ENCODE measurements around the gene RTP5. TPM values are rescaled to one million over a fixed set of nuclear protein-coding genes. Genes with fewer than 3 reads are reported as not detected.
A peak's percentile ranks its signal among the peaks of the same experiment; 100 is the strongest.

Gene RTP5
- total RNA-seq, 2 donors from 2014 or later = not detected

DNA sequence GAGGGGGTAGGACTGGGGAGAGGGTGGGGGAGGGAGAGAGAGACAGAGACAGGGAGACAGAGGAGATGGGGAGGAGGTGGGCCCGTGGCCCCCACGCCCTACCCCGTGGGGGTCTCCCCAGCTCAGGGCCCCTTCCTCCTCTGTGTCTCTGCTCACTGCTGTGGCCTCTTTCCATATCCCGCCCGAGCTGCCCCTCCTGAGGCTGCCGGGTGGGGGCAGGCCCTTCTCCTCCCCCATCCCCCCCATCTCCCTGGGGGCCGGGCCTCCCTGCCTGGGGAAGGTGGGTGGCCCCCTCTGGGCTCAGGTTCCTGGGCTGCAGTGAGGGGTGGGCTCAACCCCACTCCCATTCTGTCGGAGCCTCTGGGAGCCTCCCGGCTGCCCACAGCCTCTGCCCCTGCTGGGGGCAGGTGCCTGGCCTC, 10.5 kb upstream of the RTP5 start:
- Mint-ChIP-seq H3K27me3 (ENCODE audit: insufficient read depth) (no peaks in the 10 kb centered on the region), H3K36me3 (ENCODE audit: low read depth) (no peaks in the 10 kb centered on the region), H3K4me1 (no peaks in the 10 kb centered on the region), H3K9me3 (peaks cover under 1% of the 10 kb centered on the region), H3K4me3 (no peak overlapping the region), H3K27ac (no peak overlapping the region)
- no peaks in the 10 kb centered on the region for H3K27me3 ChIP-seq (ENCODE audit: control insufficient read depth, insufficient read depth, low read length, poor library complexity, severe bottlenecking)
- H3K4me1 ChIP-seq (ENCODE audit: control insufficient read depth, insufficient read depth, low read length) = no peaks in the 10 kb centered on the region
- 74% methylated on average over 9 of the region's 9 CpGs; no CpG with 5 or more reads in 1 of the 2 experiments for WGBS, 2 experiments (ENCODE audit: insufficient coverage in 1 of 2, insufficient read length in 1 of 2)
- no peak for DNase-seq
- H3K9me3 ChIP-seq (ENCODE audit: control insufficient read depth, low read length) = no peaks in the 10 kb centered on the region
- H3K27ac ChIP-seq (ENCODE audit: low read depth, low read length) = no peak overlapping the region
- H3K4me3 ChIP-seq (ENCODE audit: low read length) = no peak overlapping the region
- TF ChIP-seq, protein P1, sequence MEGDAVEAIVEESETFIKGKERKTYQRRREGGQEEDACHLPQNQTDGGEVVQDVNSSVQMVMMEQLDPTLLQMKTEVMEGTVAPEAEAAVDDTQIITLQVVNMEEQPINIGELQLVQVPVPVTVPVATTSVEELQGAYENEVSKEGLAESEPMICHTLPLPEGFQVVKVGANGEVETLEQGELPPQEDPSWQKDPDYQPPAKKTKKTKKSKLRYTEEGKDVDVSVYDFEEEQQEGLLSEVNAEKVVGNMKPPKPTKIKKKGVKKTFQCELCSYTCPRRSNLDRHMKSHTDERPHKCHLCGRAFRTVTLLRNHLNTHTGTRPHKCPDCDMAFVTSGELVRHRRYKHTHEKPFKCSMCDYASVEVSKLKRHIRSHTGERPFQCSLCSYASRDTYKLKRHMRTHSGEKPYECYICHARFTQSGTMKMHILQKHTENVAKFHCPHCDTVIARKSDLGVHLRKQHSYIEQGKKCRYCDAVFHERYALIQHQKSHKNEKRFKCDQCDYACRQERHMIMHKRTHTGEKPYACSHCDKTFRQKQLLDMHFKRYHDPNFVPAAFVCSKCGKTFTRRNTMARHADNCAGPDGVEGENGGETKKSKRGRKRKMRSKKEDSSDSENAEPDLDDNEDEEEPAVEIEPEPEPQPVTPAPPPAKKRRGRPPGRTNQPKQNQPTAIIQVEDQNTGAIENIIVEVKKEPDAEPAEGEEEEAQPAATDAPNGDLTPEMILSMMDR (conservative IDR thresholded peaks at IDR 0.05) = no peak
- no peak overlapping the region for H3K9ac ChIP-seq (ENCODE audit: extremely low read depth, low read length, poor library complexity, severe bottlenecking)
- no peaks in the 10 kb centered on the region for H3K36me3 ChIP-seq (ENCODE audit: control insufficient read depth, insufficient read depth, low read length)

DNA sequence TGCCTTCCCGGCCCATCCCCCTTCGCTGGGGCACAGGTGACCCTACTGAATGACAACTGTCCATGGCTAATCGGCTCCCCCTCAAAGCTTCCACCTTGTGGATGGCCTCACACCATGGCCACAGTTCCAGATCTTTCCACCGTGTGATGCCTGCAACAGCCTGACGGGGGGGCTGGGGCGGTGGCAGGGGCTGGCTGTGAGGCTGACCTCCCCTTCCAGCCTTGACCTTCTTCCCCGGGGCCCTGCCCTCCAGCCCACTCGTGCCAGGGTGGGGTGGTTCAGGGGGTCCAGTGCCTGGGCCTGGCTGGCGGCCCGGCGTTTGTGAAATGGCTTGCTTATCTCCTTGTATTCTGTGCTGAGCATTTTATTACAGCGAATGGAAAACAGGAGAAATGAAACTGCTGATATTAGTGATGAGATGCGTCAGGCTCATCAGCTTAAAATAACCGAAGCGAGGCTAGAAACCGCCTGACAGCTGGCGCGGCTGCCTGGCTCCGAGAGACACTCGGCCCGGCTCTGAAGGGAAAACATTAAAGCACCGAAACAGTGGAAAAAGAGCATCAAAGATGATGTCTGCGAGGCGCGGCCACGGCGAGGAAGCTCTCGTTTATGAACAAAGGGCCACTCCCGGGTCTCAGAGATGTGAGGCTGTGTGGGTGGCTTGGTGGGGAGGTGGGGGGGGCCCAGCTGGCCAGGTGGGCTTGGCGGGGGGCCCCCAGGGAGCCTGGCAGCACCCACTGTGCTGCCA, 9.9 kb upstream of the RTP5 start:
- H3K9ac ChIP-seq (ENCODE audit: extremely low read depth, low read length, poor library complexity, severe bottlenecking) = no peak overlapping the region

DNA sequence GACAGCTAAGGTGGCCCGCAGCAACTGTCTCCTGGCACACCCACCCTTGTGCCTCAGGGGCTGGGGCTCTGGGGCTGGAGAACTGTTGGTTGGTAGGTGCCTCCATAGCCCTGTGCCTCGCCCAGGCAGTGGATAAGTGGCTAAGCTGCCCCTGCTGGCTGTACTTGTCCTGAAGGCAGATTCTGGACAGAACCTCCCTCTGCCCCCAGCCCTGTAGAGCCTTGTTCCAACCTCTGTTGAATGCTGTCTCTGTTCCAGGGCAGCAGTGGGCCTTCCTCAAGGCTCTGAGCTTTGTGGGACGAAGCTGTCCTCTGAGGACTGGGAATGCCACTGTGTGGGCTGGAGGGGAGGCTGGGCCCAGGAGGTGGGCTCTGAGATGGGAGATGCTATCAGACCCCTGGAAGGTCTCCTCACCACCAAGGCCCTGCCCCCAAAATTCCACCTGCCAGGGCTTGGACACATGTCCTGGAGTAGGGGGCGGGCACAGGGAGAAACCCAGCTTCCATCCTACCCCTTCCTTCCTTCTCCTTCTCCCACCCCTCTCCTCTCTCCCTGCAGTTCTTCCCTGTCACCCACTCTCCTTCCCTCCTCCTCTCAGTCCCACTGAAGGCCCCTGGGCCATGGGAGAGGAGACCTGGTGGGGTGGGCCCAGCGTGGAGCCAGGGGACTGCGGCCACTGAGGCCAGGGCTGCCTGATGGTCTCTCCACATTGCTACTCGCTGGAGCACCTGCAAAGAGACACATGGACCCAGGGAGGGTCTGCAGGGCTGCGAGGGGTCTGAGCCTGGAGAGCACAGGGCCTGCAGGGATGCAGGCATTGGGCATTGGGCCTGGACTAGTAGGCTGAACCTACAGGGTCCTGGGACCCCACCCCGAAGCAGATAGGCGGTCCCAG, 9.1 kb upstream of the RTP5 start:
- Histone ChIP-seq H3K4me1 (ENCODE audit: control insufficient read depth, insufficient read depth, low read length) (no peaks in the 10 kb centered on the region), H3K27ac (ENCODE audit: low read depth, low read length) (no peak overlapping the region), H3K9ac (ENCODE audit: extremely low read depth, low read length, poor library complexity, severe bottlenecking) (no peak overlapping the region), H3K27me3 (ENCODE audit: control insufficient read depth, insufficient read depth, low read length, poor library complexity, severe bottlenecking) (peaks cover under 1% of the 10 kb centered on the region), H3K4me3 (ENCODE audit: low read length) (no peak overlapping the region), H3K36me3 (ENCODE audit: control insufficient read depth, insufficient read depth, low read length) (no peaks in the 10 kb centered on the region), H3K9me3 (ENCODE audit: control insufficient read depth, low read length) (peaks cover 12% of the 10 kb centered on the region)
- peaks cover 7% of the 10 kb centered on the region for H3K9me3 Mint-ChIP-seq
- H3K4me1 Mint-ChIP-seq = no peaks in the 10 kb centered on the region
- no peaks in the 10 kb centered on the region for H3K27me3 Mint-ChIP-seq (ENCODE audit: insufficient read depth)
- WGBS, 2 experiments (ENCODE audit: insufficient coverage in 1 of 2, insufficient read length in 1 of 2) = 86 to 100% methylated on average over 1 to 10 of the region's 10 CpGs
- H3K36me3 Mint-ChIP-seq (ENCODE audit: low read depth) = no peaks in the 10 kb centered on the region
- TF ChIP-seq, protein P1 (conservative IDR thresholded peaks at IDR 0.05) = no peak
- no peak for DNase-seq
- no peak overlapping the region for H3K4me3 Mint-ChIP-seq
- no peak overlapping the region for H3K27ac Mint-ChIP-seq

More for the DNA sequence above, 9.9 kb upstream of the RTP5 start:
- TF ChIP-seq, protein P1 (conservative IDR thresholded peaks at IDR 0.05) = peak; percentile 37
- H3K4me3 Mint-ChIP-seq = no peak overlapping the region
- WGBS, 2 experiments (ENCODE audit: insufficient coverage in 1 of 2, insufficient read length in 1 of 2) = 87 to 93% methylated on average over 15 to 30 of the region's 30 CpGs
- no peaks in the 10 kb centered on the region for H3K27me3 ChIP-seq (ENCODE audit: control insufficient read depth, insufficient read depth, low read length, poor library complexity, severe bottlenecking)
- no peaks in the 10 kb centered on the region for H3K36me3 Mint-ChIP-seq (ENCODE audit: low read depth)
- no peaks in the 10 kb centered on the region for H3K36me3 ChIP-seq (ENCODE audit: control insufficient read depth, insufficient read depth, low read length)
- H3K4me3 ChIP-seq (ENCODE audit: low read length) = no peak overlapping the region
- H3K9me3 ChIP-seq (ENCODE audit: control insufficient read depth, low read length) = peaks cover 6% of the 10 kb centered on the region
- DNase-seq = peak; percentile 37
- peaks cover 6% of the 10 kb centered on the region for H3K9me3 Mint-ChIP-seq
- H3K27me3 Mint-ChIP-seq (ENCODE audit: insufficient read depth) = no peaks in the 10 kb centered on the region
- no peak overlapping the region for H3K27ac Mint-ChIP-seq
- H3K27ac ChIP-seq (ENCODE audit: low read depth, low read length) = peak overlapping the region; percentile 44
- no peaks in the 10 kb centered on the region for H3K4me1 ChIP-seq (ENCODE audit: control insufficient read depth, insufficient read depth, low read length)
- H3K4me1 Mint-ChIP-seq = no peaks in the 10 kb centered on the region

Data from endodermal cell (in vitro differentiated cells).